Superior temporal gyrus (tissue), 1 donor: ENCODE results near the gene SETD6.
"Not testable (repeated sequence)": the region's sequence is repeated elsewhere in the genome, so short reads cannot be mapped to it uniquely, and the experiment has no call there.

Experiments used
- DNase-seq: peaks from one replicate; pipeline ENCODE4 v3.0.0-alpha.2; 2016; ENCODE audit errors: extremely low spot score

SETD6 gene, protein sequence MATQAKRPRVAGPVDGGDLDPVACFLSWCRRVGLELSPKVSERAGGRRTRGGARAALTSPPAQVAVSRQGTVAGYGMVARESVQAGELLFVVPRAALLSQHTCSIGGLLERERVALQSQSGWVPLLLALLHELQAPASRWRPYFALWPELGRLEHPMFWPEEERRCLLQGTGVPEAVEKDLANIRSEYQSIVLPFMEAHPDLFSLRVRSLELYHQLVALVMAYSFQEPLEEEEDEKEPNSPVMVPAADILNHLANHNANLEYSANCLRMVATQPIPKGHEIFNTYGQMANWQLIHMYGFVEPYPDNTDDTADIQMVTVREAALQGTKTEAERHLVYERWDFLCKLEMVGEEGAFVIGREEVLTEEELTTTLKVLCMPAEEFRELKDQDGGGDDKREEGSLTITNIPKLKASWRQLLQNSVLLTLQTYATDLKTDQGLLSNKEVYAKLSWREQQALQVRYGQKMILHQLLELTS

DNA sequence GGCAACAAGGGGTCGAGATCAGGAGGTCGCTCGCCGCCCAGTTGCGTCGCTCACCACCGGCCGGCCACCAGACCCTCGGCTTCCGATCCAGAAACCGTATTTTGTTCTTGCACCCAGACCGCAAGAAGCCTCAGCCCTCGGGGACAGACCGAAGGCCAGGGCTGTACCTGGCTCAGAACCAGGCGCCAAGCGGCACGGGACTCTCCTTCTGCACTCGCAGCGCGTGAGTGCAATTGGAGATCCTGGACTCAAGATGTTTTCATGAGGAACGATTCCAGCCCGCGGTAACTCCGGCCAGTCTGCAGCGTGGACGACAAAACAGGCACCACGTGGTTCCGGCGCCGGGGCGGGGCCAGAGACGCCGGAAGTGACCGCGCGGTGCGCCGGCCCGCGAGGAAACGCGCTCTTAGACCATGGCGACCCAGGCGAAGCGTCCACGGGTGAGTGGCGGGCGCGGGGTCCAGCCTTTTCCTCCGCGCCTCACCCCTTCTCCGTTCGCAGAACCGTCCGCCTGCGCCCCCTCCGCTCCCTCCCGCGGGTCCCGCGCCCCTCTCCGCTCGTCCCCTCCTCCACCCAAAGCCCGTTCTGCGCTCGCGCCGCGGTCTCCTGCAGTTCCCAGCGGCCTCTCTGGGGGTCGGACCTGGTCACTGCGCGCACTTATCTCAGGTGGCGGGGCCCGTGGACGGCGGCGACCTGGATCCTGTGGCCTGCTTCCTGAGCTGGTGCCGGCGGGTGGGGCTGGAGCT, at the start of gene SETD6:
TSS of gene SETD6 (plus strand) at position 393 of the 746 bp plus-strand sequence. CDS start at position 414, 21 bp downstream.
- peak; percentile 89 for DNase-seq

DNA sequence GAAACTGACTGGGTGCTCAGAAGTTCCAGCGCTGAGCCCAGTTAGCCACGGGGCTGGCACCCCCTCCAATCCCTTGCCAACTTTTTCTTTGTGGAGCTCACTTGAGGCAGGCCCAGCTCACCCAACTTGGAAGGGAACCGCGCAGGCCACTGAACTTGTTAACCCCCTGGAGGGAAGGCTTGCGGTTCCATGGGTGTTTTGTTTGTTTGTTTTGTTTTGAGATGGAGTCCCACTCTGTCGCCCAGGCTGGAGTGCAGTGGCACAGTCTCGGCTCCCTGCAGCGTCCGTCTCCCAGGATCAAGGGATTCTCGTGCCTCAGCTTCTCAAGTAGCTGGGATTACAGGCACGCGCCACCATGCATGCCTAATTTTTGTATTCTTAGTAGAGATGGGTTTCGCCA, 49.5 kb upstream of the SETD6 start:
- no peak for DNase-seq

DNA sequence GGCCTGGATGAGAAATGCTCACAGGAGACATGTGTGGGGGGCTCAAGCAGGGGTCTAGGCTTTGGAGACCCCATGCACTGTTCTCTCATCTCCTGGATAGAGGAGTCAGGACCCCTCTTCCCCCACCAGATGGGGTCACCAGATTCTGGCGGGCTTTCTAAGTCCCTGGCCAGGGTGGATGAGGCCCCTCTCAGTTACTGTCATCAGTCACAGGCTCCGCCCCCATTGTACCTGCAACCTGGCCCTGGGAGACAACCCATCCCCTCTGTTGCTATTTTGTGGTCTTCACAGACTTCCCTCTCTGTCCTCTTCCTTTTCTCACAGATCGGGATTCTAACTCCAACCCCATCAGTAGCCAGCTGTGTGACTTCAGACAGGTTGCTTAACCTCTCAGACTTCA, 48.9 kb upstream of the SETD6 start:
- DNase-seq: no peak

DNA sequence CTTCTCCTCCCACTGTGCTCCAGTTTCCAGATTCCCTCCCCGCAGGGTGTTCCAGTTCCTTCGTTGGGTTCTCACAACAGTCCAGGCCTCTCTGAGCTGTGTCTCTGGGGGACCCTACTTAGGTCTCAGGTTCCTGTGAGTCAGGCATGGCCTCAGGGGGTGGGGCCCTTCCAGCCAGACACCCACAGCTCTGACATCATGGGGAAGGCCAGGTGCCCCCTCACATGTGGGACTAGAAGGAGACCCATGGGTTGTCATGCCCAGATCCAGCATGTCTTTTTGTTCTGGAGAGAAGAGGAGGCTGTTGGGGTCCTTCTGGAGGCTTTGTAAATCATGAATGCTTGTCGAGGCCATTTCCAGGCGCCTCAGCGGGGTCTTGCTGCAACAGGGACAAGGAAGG, 47.4 kb upstream of the SETD6 start:
- no peak for DNase-seq

DNA sequence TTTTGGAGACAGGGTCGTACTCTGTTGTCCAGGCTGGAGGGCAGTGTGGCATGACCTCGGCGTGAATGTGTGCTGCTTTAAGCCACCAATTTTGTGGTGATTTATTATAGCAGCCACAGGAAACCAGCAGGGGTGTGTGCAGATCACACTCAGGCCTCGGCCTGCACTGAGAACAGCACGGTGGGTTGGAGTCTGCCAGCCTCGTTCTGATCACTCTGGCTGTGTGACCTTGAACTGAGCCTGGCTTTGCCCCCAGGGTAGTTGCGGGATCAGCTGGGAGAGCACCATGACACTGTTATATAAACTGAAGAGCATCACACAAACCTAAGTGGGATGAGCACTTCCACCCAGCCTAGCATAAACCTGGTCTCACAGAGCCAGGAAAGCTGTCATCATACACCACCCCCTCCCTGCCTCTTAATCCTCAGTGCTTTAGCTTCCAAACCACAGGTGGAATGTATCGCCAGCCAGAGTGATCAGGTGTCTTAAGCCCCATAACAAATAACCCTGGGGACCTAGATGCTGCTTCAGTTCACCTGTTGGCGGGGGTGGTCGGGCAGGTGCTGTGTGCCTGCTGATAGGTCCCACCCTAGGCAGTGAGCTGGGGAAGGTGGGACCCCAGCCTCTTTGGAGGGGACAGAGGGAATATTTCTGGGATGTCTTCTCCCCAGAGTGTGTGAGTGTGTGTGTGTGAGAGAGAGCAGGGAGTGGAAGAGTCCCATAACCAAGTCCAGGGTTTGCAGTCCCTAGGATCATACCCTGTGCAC, 43.9 kb upstream of the SETD6 start:
- no peak for DNase-seq

DNA sequence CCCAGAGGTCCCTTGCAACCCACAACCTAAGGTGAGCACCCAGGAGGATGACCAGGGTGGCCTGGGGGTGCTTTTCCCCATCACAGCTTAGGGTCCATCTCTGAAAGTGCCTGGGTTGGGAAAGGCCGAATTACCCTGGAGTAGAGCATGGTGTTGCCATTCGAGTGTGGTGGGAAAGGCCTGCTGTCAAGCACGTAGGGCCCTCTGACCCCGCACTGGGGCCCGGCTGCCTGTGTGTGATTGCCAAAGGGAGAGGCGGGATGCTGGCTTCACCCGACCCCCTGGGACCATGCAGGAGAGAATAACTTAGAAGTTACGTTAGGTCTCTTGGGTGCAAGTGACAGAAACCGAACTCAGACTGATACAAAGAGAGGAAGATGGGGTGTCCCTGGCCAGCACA, 43.1 kb upstream of the SETD6 start:
- DNase-seq: no peak

DNA sequence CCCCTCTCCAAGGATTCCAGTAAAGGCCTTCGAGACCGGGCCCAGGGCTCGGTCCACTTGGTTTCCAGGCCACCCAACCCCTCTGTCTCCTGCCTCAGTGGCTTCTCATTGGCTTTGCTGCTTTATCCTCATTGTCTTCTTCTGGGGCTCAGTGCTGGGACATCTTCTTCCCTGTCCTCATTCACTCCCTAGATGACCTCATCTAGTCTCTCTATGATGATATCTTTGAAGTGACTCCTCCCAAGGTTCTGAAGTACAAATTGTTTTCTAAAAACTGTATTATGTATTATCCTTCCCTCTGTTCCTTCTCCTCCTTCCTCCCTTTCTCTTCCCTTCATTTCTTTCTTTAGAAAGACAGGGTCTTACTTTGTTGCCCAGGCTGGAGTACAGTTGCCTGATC, 42.5 kb upstream of the SETD6 start:
- DNase-seq: no peak

DNA sequence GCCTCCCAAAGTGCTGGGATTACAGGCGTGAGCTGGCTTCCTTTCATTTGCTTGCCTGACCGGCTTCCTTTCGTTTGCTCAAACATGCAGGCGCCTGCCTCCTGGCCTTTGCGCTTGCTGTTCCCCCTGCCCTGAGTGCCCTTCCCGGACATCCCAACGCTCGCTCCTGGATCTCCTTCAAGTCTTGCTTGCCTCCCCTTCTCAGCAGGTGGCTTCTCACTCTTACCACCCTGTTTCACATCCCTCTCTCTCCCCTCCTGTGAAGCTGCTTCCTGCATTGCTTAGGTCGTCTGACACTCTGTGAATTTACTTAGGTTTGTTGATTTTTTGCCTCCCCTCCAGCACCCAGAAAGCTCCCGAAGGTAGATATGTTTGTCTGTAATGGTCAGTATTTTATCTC, 41.0 kb upstream of the SETD6 start:
- no peak for DNase-seq

DNA sequence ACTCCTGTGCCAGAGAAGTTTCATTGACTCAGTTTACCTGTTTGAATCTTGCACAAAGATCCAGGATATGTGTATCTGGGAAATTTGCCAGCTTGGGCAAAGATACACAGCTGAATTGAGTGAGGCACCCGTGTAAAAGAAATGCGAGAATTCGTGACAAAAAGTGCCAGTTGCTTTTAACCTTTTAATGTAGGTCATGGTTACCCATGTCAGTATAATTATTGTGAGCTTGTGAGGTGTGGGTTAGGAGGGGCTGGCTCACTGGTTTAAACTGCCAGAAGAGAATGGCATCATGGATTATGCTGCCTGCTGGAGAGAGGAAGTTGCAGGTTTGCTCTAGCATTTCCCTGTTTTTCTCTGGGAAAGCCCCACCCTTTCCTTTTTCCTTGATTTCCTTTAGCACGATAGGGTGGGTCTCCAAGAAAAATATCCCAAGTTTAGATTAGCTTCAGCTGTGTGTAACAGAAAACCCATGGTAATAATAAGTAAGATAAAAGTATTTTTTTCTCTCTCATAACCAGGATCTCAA, 40.2 kb upstream of the SETD6 start:
- DNase-seq: no peak

DNA sequence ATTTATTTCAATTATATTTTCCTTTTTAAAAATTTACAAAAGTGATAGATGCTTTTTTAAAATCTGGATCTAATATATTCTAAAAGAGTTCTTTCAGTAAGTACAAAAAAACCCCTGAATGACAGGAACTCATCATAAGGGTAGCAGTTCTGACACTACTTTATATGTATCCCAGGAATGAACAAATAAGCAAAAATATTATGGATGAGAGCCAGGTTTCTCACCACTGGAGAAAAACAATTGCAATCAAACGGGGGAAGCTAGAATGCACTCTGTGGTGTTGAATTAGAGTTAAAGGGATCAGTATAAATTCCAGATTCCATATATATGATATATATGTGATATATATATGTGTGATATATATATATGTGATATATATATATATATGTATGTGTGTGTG, 38.5 kb upstream of the SETD6 start:
- no peak for DNase-seq

DNA sequence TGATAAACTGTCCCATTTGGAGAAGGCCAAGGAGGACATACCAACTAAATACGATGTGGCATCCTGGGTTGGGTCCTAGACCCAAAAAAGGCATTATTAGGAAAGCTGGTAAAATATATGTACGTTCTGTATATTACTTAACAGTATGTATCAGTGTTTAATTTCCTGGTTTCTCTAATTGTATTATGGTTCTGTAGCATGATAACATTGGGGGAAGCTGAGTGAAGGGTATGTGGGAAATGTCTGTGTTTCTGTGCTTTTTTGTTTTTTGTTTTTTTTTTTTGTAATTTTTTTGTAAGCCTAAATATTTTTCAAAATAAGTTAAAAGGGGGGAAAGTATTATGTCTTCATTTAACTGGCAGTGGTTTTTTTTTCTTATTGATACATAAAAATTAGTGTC, 36.9 kb upstream of the SETD6 start:
- no peak for DNase-seq

DNA sequence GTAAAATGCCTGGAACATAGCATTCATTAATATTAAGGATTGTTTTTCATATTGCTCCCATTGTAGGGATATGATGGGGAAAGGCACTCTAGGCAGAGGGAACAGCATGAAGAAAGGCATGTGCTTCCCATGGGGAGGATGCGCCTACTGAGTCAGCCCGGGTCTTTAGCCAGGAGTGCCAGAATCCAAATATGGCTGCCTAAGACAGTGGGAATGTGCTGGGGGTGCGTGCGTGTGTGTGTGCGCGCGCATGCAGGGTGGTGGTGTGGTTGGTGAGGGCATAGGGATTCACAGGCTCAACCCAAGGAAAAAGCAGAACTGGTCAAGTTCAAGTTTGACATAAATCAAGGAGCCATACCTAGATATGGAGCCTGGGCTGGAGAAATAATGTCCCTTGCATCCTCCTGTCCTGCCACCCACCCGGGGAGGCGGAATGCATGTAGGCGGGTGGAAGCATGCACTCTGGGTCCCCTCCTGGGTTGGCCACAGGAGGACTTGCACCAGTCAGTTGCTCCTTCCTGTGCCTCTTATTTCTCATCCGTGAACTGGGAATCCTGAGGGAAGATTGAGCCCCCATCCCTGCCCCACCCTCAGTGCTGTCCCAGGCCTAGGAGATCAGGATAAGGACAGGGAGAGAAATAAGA, 34.0 kb upstream of the SETD6 start:
- no peak for DNase-seq

DNA sequence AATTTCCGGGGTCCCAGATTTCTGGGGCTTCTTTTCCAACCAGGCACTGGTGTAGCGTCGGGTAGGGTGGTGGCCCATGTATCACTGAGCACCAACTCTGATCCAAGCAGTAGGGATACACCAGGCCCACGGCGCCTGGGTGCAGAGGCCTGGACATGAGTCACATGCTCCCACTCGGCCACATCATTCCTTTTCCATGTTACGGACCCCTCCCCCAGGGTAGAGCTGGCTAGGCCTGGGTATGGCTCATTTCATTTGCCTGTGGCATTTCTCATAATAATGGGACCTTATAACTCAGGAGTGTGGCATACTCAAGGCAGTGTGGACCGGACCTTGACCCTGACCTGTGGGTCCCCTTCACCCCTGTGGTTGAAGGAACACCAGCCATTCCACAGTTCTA, 33.4 kb upstream of the SETD6 start:
- no peak for DNase-seq

DNA sequence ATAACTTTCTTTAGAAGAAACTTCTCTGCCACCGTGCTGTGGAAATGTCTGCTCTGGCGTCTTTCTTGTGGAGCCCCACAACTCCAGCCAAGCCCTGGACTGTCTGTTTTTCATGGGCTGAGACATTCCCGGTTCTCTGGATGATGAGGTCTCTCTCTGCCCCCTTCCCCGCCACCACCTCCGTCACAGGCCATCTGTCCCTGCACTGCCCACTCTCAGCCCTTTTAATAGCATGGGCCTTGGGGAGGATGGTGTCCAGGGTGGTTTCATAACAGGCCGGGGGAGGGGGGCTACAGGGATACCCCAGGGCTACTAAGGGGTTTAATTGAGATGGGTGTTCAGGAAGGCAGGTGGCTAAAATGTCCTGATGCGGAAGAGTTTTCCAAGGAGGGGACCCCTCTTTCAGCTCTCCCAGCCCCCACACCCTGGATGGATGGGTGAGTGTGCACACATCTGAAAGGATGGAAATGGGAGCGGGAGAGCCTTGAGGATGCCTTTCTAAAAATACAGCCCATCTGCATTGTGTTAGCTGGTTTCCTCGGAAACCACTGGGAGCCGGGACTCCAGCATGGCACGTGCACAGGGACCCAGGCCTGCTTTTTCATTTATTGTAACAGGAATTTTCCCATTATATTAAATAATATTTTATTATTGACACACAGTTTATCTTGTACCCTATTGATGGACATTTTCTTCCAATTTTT, 30.0 kb upstream of the SETD6 start:
- no peak for DNase-seq

DNA sequence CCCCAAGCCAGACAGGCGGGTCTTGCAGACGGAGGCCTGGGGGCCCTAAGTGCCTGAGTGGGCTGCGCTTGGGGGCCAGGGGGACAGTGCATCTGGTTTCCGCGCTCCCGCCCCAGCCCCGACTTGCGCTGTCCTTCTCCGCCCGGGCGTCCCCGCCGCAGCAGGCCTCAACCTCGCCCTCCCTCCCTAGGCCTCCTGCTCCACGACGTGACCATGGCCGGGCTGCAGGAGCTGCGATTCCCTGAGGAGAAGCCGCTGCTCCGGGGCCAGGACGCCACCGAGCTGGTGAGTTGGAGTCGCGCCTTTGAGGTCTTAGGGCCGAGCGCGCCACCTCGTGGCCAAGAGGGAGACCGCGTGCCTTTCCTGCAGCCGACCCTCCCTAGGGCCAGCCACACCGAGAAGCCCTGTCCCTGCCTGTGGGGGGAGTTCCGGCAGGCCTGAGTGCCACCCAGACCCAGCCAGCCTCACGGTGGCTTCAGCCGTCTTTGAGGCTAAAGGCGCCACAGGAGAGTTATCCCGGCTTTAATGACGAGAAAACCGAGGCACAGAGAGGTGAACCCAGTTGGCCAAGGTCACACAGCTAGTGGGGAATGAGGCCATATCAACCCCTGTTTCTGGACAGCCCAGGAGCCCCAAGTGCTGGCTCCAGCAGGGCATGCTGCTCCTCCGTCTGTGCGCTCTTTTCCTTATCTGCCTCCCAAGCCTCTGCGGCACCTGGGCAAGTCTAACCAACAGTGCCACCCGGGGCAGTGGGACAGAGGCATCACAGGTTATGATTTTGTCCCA, 27.6 kb upstream of the SETD6 start:
- peak; percentile 86 for DNase-seq

DNA sequence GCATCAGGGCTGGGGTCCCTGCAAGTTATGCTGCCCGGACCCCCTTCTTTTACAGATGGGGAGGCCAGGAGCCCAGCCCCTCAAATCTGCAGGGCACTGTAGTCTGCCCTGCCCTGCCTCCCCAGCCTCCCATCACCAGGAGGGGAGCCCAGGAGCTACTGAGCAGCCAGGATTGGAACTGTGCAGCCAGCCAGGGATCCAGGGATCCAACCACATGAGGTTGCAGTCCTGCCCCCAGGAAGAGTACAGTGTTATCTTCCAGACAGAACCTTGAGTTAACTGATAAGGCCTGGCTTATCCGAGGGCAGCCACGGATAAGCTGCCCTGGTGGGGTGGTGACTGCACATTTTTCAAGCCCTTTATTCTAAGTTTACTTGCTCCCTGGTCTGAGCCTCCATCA, 26.8 kb upstream of the SETD6 start:
- no peak for DNase-seq

DNA sequence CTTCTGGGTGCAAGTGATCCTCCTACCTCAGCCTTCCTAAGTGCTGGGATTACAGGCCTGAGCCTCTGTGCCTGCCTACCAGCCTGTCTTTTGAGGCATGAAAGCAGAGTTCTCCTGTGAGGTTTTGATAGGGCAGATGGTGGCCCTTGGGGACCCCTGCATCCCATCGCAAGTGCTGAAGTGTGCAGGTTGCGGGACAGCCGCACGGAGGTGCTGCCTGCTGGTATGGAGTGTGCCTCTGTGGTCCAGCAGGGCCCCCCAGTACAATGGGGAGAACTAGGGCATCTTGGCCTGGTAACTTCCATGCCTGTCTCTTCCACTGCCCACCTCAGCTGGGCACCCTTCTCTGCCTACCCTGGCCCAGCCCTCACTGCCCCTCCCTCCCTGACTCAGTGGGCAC, 25.3 kb upstream of the SETD6 start:
- DNase-seq: no peak

DNA sequence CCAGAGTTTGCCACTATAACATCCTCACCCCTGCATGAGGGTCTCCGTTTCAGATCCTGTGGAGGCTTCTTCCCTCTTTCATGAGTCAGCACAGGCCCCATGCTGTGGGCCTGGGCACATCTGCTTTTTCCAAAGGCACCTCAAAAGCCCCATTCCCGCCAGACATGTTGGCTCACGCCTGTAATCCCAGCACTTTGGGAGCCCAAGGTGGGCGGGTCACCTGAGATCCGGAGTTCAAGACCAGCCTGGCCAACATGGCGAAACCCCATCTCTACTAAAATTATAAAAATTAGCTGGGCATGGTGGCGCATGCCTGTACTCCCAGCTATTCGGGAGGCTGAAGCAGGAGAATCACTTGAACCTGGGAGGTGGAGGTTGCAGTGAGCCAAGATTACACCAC, 24.8 kb upstream of the SETD6 start:
- not testable (repeated sequence) for DNase-seq

DNA sequence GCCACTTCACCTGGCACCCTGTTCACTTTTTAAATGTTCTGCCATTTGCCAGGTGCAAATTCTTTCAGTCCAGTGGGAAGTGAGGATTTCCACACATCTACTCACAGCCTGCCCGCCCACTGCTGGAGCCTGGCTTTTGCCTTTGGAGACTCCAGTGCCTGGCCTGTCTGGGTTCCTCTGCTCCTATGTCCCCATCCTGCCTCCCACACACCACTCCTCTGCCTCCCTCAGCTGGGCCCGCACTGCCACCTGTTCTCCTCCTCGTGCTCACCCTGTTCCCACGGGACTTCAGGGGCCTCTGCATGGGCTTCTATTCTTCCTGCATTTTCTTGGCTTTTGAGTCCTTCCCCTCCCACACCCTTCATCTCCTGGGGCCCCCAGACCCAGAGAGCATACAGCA, 23.3 kb upstream of the SETD6 start:
- no peak for DNase-seq

DNA sequence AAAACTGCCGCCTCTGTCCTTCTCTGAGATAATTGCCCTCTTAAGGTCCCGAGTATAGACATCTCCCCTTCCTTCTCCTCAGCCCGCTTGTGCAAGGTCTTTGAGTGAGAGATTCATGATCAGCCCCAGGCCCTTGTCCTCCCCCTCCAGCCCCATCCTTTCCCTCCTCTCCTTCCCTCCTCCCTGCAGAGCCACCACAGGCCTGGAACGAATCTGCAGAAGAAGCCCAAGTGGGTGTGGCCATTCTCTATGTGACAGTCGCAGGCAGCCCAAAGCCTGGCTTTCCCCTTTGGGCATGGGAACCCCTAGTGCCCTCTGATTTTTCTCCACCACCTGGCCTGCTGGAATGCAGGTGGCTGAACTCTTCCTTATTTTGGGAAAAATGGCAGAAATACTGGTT, 22.6 kb upstream of the SETD6 start:
- no peak for DNase-seq
